ENCODE data around the gene PLCG1. TPM values are rescaled to one million over a fixed set of nuclear protein-coding genes. Genes with fewer than 3 reads are reported as not detected.

Gene PLCG1
- total and polyA plus RNA-seq, 2 experiments from 2014 or later: 27.4 to 206 TPM

DNA sequence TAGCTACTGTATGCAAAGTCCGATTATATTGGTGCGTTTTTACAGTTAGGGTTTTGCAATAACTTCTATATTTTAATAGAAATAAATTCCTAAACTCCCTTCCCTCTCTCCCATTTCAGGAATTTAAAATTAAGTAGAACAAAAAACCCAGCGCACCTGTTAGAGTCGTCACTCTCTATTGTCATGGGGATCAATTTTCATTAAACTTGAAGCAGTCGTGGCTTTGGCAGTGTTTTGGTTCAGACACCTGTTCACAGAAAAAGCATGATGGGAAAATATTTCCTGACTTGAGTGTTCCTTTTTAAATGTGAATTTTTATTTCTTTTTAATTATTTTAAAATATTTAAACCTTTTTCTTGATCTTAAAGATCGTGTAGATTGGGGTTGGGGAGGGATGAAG lies 13.7 kb upstream of the PLCG1 start:
- Mint-ChIP-seq H3K27ac (no peak overlapping the region), H3K4me3 (no peak overlapping the region), H3K36me3 (ENCODE audit: low read depth) (peaks cover 80% of the 10 kb centered on the region), H3K27me3 (ENCODE audit: insufficient read depth, low read depth, poor library complexity) (peaks cover 4% of the 10 kb centered on the region), H3K9me3 (no peaks in the 10 kb centered on the region; the same call in 2 of the 3 replicates), H3K4me1 (no peaks in the 10 kb centered on the region)
- no peak overlapping the region for H3K27ac ChIP-seq (ENCODE audit: low read depth)
- no peak overlapping the region for H3K4me2 ChIP-seq
- peaks cover 16% of the 10 kb centered on the region for H4K20me1 ChIP-seq (replicated peaks; ENCODE audit: insufficient read depth)
- no peaks in the 10 kb centered on the region for H3F3A ChIP-seq (replicated peaks; ENCODE audit: low read depth)
- peaks cover 53% of the 10 kb centered on the region for H3K36me3 ChIP-seq (ENCODE audit: insufficient read depth)
- no peak overlapping the region for H2AFZ ChIP-seq
- H3K4me3 ChIP-seq: no peak overlapping the region
- no peaks in the 10 kb centered on the region for H3K9me2 ChIP-seq (ENCODE audit: insufficient read depth)
- DNase-seq (ENCODE audit: low spot score): no peak
- TF ChIP-seq, protein P1, sequence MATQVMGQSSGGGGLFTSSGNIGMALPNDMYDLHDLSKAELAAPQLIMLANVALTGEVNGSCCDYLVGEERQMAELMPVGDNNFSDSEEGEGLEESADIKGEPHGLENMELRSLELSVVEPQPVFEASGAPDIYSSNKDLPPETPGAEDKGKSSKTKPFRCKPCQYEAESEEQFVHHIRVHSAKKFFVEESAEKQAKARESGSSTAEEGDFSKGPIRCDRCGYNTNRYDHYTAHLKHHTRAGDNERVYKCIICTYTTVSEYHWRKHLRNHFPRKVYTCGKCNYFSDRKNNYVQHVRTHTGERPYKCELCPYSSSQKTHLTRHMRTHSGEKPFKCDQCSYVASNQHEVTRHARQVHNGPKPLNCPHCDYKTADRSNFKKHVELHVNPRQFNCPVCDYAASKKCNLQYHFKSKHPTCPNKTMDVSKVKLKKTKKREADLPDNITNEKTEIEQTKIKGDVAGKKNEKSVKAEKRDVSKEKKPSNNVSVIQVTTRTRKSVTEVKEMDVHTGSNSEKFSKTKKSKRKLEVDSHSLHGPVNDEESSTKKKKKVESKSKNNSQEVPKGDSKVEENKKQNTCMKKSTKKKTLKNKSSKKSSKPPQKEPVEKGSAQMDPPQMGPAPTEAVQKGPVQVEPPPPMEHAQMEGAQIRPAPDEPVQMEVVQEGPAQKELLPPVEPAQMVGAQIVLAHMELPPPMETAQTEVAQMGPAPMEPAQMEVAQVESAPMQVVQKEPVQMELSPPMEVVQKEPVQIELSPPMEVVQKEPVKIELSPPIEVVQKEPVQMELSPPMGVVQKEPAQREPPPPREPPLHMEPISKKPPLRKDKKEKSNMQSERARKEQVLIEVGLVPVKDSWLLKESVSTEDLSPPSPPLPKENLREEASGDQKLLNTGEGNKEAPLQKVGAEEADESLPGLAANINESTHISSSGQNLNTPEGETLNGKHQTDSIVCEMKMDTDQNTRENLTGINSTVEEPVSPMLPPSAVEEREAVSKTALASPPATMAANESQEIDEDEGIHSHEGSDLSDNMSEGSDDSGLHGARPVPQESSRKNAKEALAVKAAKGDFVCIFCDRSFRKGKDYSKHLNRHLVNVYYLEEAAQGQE (IDR thresholded peaks at IDR 0.05; ENCODE audit: unreplicated experiment): no peak
- TF ChIP-seq ZNF331 (CRISPR knock-in tag; IDR thresholded peaks at IDR 0.05; ENCODE audit: low read depth) (no peak), EZH2 (IDR thresholded peaks at IDR 0.05; ENCODE audit: low read depth, unreplicated experiment) (no peak), CREB1 (CRISPR knock-in tag; IDR thresholded peaks at IDR 0.05; ENCODE audit: low read depth) (no peak), NANOG (IDR thresholded peaks at IDR 0.05; ENCODE audit: borderline replicate concordance) (no peak), POLR2AphosphoS5 (IDR thresholded peaks at IDR 0.05; ENCODE audit: low read depth) (no peak), JUNB (IDR thresholded peaks at IDR 0.05; ENCODE audit: unreplicated experiment) (no peak), EZH2phosphoT487 (IDR thresholded peaks at IDR 0.05; ENCODE audit: unreplicated experiment) (no peak)
- TF ChIP-seq, protein P2, sequence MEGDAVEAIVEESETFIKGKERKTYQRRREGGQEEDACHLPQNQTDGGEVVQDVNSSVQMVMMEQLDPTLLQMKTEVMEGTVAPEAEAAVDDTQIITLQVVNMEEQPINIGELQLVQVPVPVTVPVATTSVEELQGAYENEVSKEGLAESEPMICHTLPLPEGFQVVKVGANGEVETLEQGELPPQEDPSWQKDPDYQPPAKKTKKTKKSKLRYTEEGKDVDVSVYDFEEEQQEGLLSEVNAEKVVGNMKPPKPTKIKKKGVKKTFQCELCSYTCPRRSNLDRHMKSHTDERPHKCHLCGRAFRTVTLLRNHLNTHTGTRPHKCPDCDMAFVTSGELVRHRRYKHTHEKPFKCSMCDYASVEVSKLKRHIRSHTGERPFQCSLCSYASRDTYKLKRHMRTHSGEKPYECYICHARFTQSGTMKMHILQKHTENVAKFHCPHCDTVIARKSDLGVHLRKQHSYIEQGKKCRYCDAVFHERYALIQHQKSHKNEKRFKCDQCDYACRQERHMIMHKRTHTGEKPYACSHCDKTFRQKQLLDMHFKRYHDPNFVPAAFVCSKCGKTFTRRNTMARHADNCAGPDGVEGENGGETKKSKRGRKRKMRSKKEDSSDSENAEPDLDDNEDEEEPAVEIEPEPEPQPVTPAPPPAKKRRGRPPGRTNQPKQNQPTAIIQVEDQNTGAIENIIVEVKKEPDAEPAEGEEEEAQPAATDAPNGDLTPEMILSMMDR (conservative IDR thresholded peaks at IDR 0.05; ENCODE audit: low read depth in 2 of 2): no peak
- TF ChIP-seq, protein P3, sequence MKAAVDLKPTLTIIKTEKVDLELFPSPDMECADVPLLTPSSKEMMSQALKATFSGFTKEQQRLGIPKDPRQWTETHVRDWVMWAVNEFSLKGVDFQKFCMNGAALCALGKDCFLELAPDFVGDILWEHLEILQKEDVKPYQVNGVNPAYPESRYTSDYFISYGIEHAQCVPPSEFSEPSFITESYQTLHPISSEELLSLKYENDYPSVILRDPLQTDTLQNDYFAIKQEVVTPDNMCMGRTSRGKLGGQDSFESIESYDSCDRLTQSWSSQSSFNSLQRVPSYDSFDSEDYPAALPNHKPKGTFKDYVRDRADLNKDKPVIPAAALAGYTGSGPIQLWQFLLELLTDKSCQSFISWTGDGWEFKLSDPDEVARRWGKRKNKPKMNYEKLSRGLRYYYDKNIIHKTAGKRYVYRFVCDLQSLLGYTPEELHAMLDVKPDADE (IDR thresholded peaks at IDR 0.05): no peak
- TF ChIP-seq, protein P4, sequence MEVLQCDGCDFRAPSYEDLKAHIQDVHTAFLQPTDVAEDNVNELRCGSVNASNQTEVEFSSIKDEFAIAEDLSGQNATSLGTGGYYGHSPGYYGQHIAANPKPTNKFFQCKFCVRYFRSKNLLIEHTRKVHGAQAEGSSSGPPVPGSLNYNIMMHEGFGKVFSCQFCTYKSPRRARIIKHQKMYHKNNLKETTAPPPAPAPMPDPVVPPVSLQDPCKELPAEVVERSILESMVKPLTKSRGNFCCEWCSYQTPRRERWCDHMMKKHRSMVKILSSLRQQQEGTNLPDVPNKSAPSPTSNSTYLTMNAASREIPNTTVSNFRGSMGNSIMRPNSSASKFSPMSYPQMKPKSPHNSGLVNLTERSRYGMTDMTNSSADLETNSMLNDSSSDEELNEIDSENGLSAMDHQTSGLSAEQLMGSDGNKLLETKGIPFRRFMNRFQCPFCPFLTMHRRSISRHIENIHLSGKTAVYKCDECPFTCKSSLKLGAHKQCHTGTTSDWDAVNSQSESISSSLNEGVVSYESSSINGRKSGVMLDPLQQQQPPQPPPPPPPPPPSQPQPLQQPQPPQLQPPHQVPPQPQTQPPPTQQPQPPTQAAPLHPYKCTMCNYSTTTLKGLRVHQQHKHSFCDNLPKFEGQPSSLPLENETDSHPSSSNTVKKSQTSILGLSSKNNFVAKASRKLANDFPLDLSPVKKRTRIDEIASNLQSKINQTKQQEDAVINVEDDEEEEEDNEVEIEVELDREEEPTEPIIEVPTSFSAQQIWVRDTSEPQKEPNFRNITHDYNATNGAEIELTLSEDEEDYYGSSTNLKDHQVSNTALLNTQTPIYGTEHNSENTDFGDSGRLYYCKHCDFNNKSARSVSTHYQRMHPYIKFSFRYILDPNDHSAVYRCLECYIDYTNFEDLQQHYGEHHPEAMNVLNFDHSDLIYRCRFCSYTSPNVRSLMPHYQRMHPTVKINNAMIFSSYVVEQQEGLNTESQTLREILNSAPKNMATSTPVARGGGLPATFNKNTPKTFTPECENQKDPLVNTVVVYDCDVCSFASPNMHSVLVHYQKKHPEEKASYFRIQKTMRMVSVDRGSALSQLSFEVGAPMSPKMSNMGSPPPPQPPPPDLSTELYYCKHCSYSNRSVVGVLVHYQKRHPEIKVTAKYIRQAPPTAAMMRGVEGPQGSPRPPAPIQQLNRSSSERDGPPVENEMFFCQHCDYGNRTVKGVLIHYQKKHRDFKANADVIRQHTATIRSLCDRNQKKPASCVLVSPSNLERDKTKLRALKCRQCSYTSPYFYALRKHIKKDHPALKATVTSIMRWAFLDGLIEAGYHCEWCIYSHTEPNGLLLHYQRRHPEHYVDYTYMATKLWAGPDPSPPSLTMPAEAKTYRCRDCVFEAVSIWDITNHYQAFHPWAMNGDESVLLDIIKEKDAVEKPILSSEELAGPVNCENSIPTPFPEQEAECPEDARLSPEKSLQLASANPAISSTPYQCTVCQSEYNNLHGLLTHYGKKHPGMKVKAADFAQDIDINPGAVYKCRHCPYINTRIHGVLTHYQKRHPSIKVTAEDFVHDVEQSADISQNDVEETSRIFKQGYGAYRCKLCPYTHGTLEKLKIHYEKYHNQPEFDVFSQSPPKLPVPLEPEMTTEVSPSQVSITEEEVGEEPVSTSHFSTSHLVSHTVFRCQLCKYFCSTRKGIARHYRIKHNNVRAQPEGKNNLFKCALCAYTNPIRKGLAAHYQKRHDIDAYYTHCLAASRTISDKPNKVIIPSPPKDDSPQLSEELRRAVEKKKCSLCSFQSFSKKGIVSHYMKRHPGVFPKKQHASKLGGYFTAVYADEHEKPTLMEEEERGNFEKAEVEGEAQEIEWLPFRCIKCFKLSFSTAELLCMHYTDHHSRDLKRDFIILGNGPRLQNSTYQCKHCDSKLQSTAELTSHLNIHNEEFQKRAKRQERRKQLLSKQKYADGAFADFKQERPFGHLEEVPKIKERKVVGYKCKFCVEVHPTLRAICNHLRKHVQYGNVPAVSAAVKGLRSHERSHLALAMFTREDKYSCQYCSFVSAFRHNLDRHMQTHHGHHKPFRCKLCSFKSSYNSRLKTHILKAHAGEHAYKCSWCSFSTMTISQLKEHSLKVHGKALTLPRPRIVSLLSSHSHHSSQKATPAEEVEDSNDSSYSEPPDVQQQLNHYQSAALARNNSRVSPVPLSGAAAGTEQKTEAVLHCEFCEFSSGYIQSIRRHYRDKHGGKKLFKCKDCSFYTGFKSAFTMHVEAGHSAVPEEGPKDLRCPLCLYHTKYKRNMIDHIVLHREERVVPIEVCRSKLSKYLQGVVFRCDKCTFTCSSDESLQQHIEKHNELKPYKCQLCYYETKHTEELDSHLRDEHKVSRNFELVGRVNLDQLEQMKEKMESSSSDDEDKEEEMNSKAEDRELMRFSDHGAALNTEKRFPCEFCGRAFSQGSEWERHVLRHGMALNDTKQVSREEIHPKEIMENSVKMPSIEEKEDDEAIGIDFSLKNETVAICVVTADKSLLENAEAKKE (CRISPR knock-in tag; IDR thresholded peaks at IDR 0.05): no peak
- no peak for ATAC-seq
- H3K27me3 ChIP-seq (ENCODE audit: insufficient read depth): no peaks in the 10 kb centered on the region
- H3K79me2 ChIP-seq (replicated peaks; ENCODE audit: insufficient read depth): no peaks in the 10 kb centered on the region
- no peaks in the 10 kb centered on the region for H3K4me1 ChIP-seq (ENCODE audit: insufficient read depth)

Data from GM23338 (cell line).